C1 segment of cervical spinal cord (tissue), 14 donors: ENCODE data around the gene WDFY1.
"Not testable (repeated sequence)": the region's sequence is repeated elsewhere in the genome, so short reads cannot be mapped to it uniquely, and the experiment has no call there.

Source experiments
- DNase-seq, 14 donors: peaks; one replicate each; lab custom pipeline; 2025; lab: John Stamatoyannopoulos, UW

The WDFY1 gene

GRCh38 chr2:223897669-223898330 lies 47.3 kb downstream of the WDFY1 start:
- no peak for DNase-seq

GRCh38 chr2:223896833-223897311 lies 48.3 kb downstream of the WDFY1 start:
- DNase-seq, result no peak

- no peak for DNase-seq
These were observed 50.2 kb downstream of the WDFY1 start for GRCh38 chr2:223894968-223895367.

- no peak for DNase-seq
These were observed 51.1 kb downstream of the WDFY1 start for GRCh38 chr2:223894009-223894408.

- DNase-seq, result no peak
These were observed 54.4 kb downstream of the WDFY1 start for GRCh38 chr2:223890721-223891120.

GRCh38 chr2:223889229-223889628 lies 55.9 kb downstream of the WDFY1 start:
- DNase-seq, result no peak

GRCh38 chr2:223888251-223888650 lies 56.9 kb downstream of the WDFY1 start:
- no peak for DNase-seq

- no peak for DNase-seq
These were observed 58.0 kb downstream of the WDFY1 start for GRCh38 chr2:223887127-223887526.

- DNase-seq, result no peak
These were observed 58.4 kb downstream of the WDFY1 start for GRCh38 chr2:223886726-223887125.

GRCh38 chr2:223884399-223884798 lies 60.7 kb downstream of the WDFY1 start:
- DNase-seq, result no peak

GRCh38 chr2:223882715-223883114 lies 62.4 kb downstream of the WDFY1 start:
- no peak for DNase-seq

- no peak for DNase-seq
These were observed 64.3 kb downstream of the WDFY1 start for GRCh38 chr2:223880796-223881195.

- no peak for DNase-seq
These were observed 67.3 kb downstream of the WDFY1 start for GRCh38 chr2:223877721-223878410.

- no peak for DNase-seq
These were observed 71.5 kb downstream of the WDFY1 start for GRCh38 chr2:223873672-223874071.

GRCh38 chr2:223872772-223873171 lies 72.4 kb downstream of the WDFY1 start:
- not testable (repeated sequence) for DNase-seq

- DNase-seq, result not testable (repeated sequence)
These were observed 73.5 kb downstream of the WDFY1 start for GRCh38 chr2:223871661-223872060.

- no peak for DNase-seq
These were observed 74.1 kb downstream of the WDFY1 start for GRCh38 chr2:223870840-223871611.

- no peak for DNase-seq
These were observed 77.1 kb downstream of the WDFY1 start for GRCh38 chr2:223868005-223868404.

GRCh38 chr2:223865907-223866508 lies 79.1 kb downstream of the WDFY1 start:
- DNase-seq, result no peak

- no peak for DNase-seq
These were observed 80.0 kb downstream of the WDFY1 start for GRCh38 chr2:223865124-223865523.

- no peak for DNase-seq
These were observed 81.6 kb downstream of the WDFY1 start for GRCh38 chr2:223863491-223863890.
